CD4-positive, alpha-beta T cell (primary cell): Measurements from ENCODE around the gene MAN1A1. TPM values are rescaled to one million over a fixed set of nuclear protein-coding genes. Genes with fewer than 3 reads are reported as not detected.
A peak's percentile ranks its signal among the peaks of the same experiment; 100 is the strongest.

ENCODE experiments used
- ATAC-seq: fragments of 200-7000 bp; cut with Tn5 transposase; one replicate; pipeline ENCODE4 v1.10.0; 2022; ENCODE audit warnings: mild to moderate bottlenecking; ENCODE audit not compliant: poor library complexity
- CTCF ChIA-PET: fragments of 350-600 bp; sonication (Branson Sonifier 250); formaldehyde crosslinking; loops from one replicate; lab custom pipeline; 2021; ENCODE audit warnings: antibody characterized with exemption, inconsistent platforms; lab: Charles Lee
- POLR2A ChIA-PET: fragments of 350-600 bp; sonication (Branson Sonifier 250); formaldehyde crosslinking; loops from one replicate; lab custom pipeline; 2021; ENCODE audit warnings: antibody characterized with exemption, inconsistent platforms; lab: Charles Lee
- DNase-seq, 14 experiments: peaks; one replicate each; pipeline ENCODE4 v3.0.0-alpha.2; 2013 to 2020; ENCODE audit warnings: mixed read lengths in 2 of 14
- H3K27ac ChIP-seq, 2 donors: one replicate each; pipeline versions ENCODE4 v1.5.1 to v1.7.0; 2013; ENCODE audit warnings: low read length in 2 of 2, low read depth in 1 of 2, mild to moderate bottlenecking in 1 of 2
- H3K27me3 ChIP-seq, 2 experiments: 1 replicate in 1 of 2; 2 replicates in 1 of 2; pipeline versions ENCODE4 v1.6.1 to v1.7.0; 2013; ENCODE audit warnings: low read length in 2 of 2, control low read depth in 1 of 2, mild to moderate bottlenecking in 1 of 2, moderate library complexity in 1 of 2; ENCODE audit not compliant: insufficient read depth in 2 of 2, control insufficient read depth in 1 of 2
- H3K36me3 ChIP-seq: one replicate; pipeline ENCODE4 v1.6.1; 2013; ENCODE audit warnings: low read length, control low read depth; ENCODE audit not compliant: insufficient read depth
- H3K4me1 ChIP-seq: one replicate; pipeline ENCODE4 v1.6.1; 2013; ENCODE audit warnings: low read length, control low read depth; ENCODE audit not compliant: insufficient read depth
- H3K4me3 ChIP-seq: one replicate; pipeline ENCODE4 v1.5.1; 2013; ENCODE audit warnings: mild to moderate bottlenecking, low read length, moderate library complexity
- H3K9me3 ChIP-seq, 2 experiments: 1 replicate in 1 of 2; 2 replicates in 1 of 2; pipeline versions ENCODE4 v1.6.1 to v1.7.0; 2013; ENCODE audit warnings: low read length in 2 of 2, mild to moderate bottlenecking in 2 of 2, control low read depth in 1 of 2, moderate library complexity in 1 of 2; ENCODE audit not compliant: control insufficient read depth in 1 of 2, insufficient read depth in 1 of 2
- H3K27ac Mint-ChIP-seq: one replicate; pipeline ENCODE4 v1.8.0; 2020; ENCODE audit warnings: mixed read lengths
- H3K27me3 Mint-ChIP-seq: one replicate; pipeline ENCODE4 v1.8.0; 2021; ENCODE audit warnings: mixed read lengths
- H3K36me3 Mint-ChIP-seq: one replicate; pipeline ENCODE4 v1.8.0; 2021; ENCODE audit warnings: low read depth, mixed read lengths
- H3K4me1 Mint-ChIP-seq: one replicate; pipeline ENCODE4 v1.8.0; 2021; ENCODE audit warnings: low read depth, mixed read lengths
- H3K4me3 Mint-ChIP-seq: one replicate; pipeline ENCODE4 v1.8.0; 2020; ENCODE audit warnings: mild to moderate bottlenecking, mixed read lengths
- H3K9me3 Mint-ChIP-seq: one replicate; pipeline ENCODE4 v1.8.0; 2020; ENCODE audit warnings: mixed read lengths
- CTCF ChIP-seq: fragments of 200-600 bp; IDR thresholded peaks from one replicate; pipeline ENCODE4 v1.8.0; 2022; ENCODE audit warnings: antibody characterized with exemption, mild to moderate bottlenecking
- intact Hi-C, 2 experiments: fragments of 100-400 bp; cut with DNase I in 1 of 2; cut with micrococcal nuclease in 1 of 2; formaldehyde crosslinking; loops; one replicate each; pipeline versions ENCODE4 v1.15.1 to v1.9.0; 2023 to 2025; cut with DNase I, micrococcal nuclease
- total RNA-seq, 174 experiments: library from RNA in 2 of 174; stranded (reverse) in 2 of 174; gene quantifications; one replicate each; pipeline ENCODE4 v1.2.3 and lab custom pipeline; 2021 to 2026

The MAN1A1 gene
- total RNA-seq, 2 experiments from 2014 or later: 4.5 to 4.9 TPM

- no peaks in the 10 kb centered on the region for H3K4me1 ChIP-seq
- Mint-ChIP-seq H3K36me3 (peaks cover 19% of the 10 kb centered on the region), H3K27me3 (no peaks in the 10 kb centered on the region), H3K27ac (no peak overlapping the region), H3K4me3 (no peak overlapping the region), H3K9me3 (no peaks in the 10 kb centered on the region), H3K4me1 (peaks cover 7% of the 10 kb centered on the region)
- H3K9me3 ChIP-seq: no peaks in the 10 kb centered on the region
- ATAC-seq (no peak), DNase-seq (no peak)
- ChIA-PET CTCF (no interaction called here), POLR2A (no interaction called here)
- H3K27me3 ChIP-seq: no peaks in the 10 kb centered on the region
- H3K36me3 ChIP-seq: peaks cover 13% of the 10 kb centered on the region
- intact Hi-C loops: no loop called here
- H3K27ac ChIP-seq: no peak overlapping the region
- H3K4me3 ChIP-seq: no peak overlapping the region
- TF ChIP-seq CTCF: no peak
Observed at GRCh38 chr6:119207327-119207726, 142.2 kb downstream of the MAN1A1 start.

GRCh38 chr6:119205911-119206618 is 143.5 kb downstream of the MAN1A1 start:
- intact Hi-C loops: no loop called here
- no peak for ATAC-seq
- CTCF ChIA-PET: no interaction called here
- Mint-ChIP-seq H3K36me3 (peaks cover 19% of the 10 kb centered on the region), H3K9me3 (no peaks in the 10 kb centered on the region), H3K27me3 (no peaks in the 10 kb centered on the region), H3K27ac (no peak overlapping the region), H3K4me1 (peaks cover 7% of the 10 kb centered on the region), H3K4me3 (no peak overlapping the region)
- Histone ChIP-seq H3K4me3 (no peak overlapping the region), H3K27ac (no peak overlapping the region), H3K27me3 (no peaks in the 10 kb centered on the region), H3K9me3 (no peaks in the 10 kb centered on the region), H3K4me1 (no peaks in the 10 kb centered on the region), H3K36me3 (peaks cover 15% of the 10 kb centered on the region)
- DNase-seq: peak in 1 of 14 experiments; percentile 7
- no peak for TF ChIP-seq CTCF
- POLR2A ChIA-PET: no interaction called here

GRCh38 chr6:119204719-119205118 is 144.8 kb downstream of the MAN1A1 start:
- TF ChIP-seq CTCF: no peak
- no peak for DNase-seq
- no peaks in the 10 kb centered on the region for H3K27me3 ChIP-seq
- peaks cover 15% of the 10 kb centered on the region for H3K36me3 ChIP-seq
- no peak overlapping the region for H3K4me3 ChIP-seq
- Mint-ChIP-seq H3K9me3 (no peaks in the 10 kb centered on the region), H3K27me3 (no peaks in the 10 kb centered on the region), H3K4me1 (peaks cover 7% of the 10 kb centered on the region), H3K27ac (no peak overlapping the region), H3K4me3 (no peak overlapping the region), H3K36me3 (peaks cover 23% of the 10 kb centered on the region)
- no peaks in the 10 kb centered on the region for H3K9me3 ChIP-seq
- CTCF ChIA-PET: no interaction called here
- POLR2A ChIA-PET: no interaction called here
- intact Hi-C loops: no loop called here
- H3K27ac ChIP-seq: no peak overlapping the region
- H3K4me1 ChIP-seq: no peaks in the 10 kb centered on the region
- ATAC-seq: no peak
